Mammary epithelial cell (primary cell): ENCODE data around the gene COL20A1.

Experiments
- EZH2 ChIP-seq: IDR thresholded peaks from 2 replicates; pipeline ENCODE4 v1.6.1; 2012; ENCODE audit warnings: low read length, inconsistent platforms, borderline replicate concordance
- TF ChIP-seq, protein P1 (sequence below), 2 donors: IDR thresholded peaks in 1 of 2; conservative IDR thresholded peaks in 1 of 2; 2 replicates each; pipeline ENCODE4 v1.5.1; 2011 to 2012; ENCODE audit warnings: inconsistent platforms in 2 of 2, low read length in 2 of 2, mild to moderate bottlenecking in 2 of 2, control low read depth in 1 of 2, low read depth in 1 of 2; ENCODE audit not compliant: insufficient read depth in 1 of 2; ENCODE audit errors: extremely low read depth in 1 of 2

DNA sequence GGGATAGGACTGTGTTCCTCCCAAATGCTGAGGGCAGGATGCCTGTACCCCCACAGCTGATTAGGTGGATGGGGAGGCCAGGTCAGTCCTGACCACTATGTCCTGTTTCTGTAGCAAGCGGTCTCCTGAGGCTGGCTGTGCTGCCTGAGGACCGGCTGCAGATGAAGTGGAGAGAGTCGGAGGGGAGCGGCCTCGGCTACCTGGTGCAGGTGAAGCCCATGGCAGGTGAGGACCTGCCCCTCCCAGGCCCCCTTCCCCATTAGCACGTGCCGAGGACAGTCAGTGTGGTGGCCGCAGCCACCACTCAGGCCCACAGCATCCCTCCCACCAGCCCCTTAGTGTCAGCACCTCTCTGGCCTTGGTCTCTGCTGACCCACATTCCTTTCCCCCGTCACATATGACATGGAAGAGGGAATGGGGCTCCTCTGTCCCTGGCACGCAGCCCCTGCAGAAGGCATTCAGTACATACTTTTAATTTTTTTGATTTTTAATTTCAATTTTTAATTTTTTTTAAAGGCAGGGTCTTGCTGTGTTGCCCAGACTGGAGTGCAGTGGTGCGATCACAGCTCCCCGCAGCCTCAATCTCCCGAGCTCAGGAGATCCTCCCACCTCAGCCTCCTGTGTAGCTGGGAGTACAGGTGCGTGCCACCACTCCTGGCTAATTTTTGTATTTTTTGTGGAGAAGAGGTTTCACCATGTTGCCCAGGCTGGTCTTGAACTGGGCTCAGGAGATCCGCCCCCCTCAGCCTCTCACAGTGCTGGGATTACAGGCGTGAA is 5.0 kb downstream of the COL20A1 start:
- TF ChIP-seq, protein P1, sequence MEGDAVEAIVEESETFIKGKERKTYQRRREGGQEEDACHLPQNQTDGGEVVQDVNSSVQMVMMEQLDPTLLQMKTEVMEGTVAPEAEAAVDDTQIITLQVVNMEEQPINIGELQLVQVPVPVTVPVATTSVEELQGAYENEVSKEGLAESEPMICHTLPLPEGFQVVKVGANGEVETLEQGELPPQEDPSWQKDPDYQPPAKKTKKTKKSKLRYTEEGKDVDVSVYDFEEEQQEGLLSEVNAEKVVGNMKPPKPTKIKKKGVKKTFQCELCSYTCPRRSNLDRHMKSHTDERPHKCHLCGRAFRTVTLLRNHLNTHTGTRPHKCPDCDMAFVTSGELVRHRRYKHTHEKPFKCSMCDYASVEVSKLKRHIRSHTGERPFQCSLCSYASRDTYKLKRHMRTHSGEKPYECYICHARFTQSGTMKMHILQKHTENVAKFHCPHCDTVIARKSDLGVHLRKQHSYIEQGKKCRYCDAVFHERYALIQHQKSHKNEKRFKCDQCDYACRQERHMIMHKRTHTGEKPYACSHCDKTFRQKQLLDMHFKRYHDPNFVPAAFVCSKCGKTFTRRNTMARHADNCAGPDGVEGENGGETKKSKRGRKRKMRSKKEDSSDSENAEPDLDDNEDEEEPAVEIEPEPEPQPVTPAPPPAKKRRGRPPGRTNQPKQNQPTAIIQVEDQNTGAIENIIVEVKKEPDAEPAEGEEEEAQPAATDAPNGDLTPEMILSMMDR (conservative IDR thresholded peaks at IDR 0.05 in 1 of 2, IDR thresholded peaks at IDR 0.05 in 1 of 2; ENCODE audit: extremely low read depth in 1 of 2, insufficient read depth in 1 of 2, low read depth in 1 of 2, low read length in 2 of 2): no peak
- no peak for TF ChIP-seq EZH2
